HepG2 (cell line): ENCODE results near the gene STK32B. TPM values are rescaled to one million over a fixed set of nuclear protein-coding genes. Genes with fewer than 3 reads are reported as not detected.

Experiments used
- ATAC-seq: fragments of 200-7000 bp; cut with Tn5 transposase; 3 replicates; pipeline ENCODE4 v1.9.1; 2020; ENCODE audit warnings: mild to moderate bottlenecking, moderate library complexity
- BruUV-seq: library from RNA; stranded (reverse); fragments of 400-500 nt; replicated peaks from 2 replicates; lab custom pipeline; 2021; lab: Mats Ljungman, UMichigan
- CTCF ChIA-PET: fragments of 300-600 bp; formaldehyde crosslinking; extraction: SDS; loops from one replicate; lab custom pipeline; 2021; ENCODE audit warnings: low total read pairs, inconsistent platforms, low intra/inter-chr PET ratio; lab: Yijun Ruan, JAX
- POLR2A ChIA-PET: fragments of 350-600 bp; sonication (Branson Sonifier 250); formaldehyde crosslinking; loops from one replicate; lab custom pipeline; 2020; ENCODE audit warnings: antibody characterized with exemption, inconsistent platforms; lab: Yijun Ruan, JAX
- DNase-seq: peaks from one replicate; pipeline ENCODE4 v3.0.0-alpha.2; 2015; ENCODE audit warnings: low spot score
- FAIRE-seq: peaks from 3 replicates; lab custom pipeline; 2011; peaks lifted over from hg19 to GRCh38; lab: Jason Lieb, UNC
- H2AFZ ChIP-seq: one replicate; pipeline ENCODE4 v1.6.1; 2011; ENCODE audit warnings: low read length, inconsistent platforms
- H3K27ac ChIP-seq: fragments of 300-600 bp; 3 replicates; pipeline ENCODE4 v1.8.0; 2011; ENCODE audit warnings: mixed run types, mild to moderate bottlenecking, mixed read lengths, low read length, inconsistent platforms; ENCODE audit not compliant: insufficient read depth; ENCODE audit errors: extremely low read length
- H3K27me3 ChIP-seq, 2 experiments: fragments of 200-600 bp in 1 of 2; 2 replicates in 1 of 2; 3 replicates in 1 of 2; pipeline versions ENCODE4 v1.6.0 to v1.8.0; 2011; ENCODE audit warnings: low read length in 2 of 2, mild to moderate bottlenecking in 2 of 2, moderate library complexity in 2 of 2, inconsistent platforms in 1 of 2; ENCODE audit not compliant: insufficient read depth in 2 of 2, control insufficient read depth in 1 of 2
- H3K36me3 ChIP-seq, 2 experiments: fragments of 200-600 bp in 1 of 2; replicated peaks in 1 of 2; 2 replicates in 1 of 2; 3 replicates in 1 of 2; pipeline versions ENCODE4 v1.5.1 to v1.8.0; 2011; ENCODE audit warnings: low read length in 2 of 2, inconsistent platforms in 1 of 2; ENCODE audit not compliant: insufficient read depth in 2 of 2, control insufficient read depth in 1 of 2
- H3K4me1 ChIP-seq: 2 replicates; pipeline ENCODE4 v1.5.1; 2012; ENCODE audit warnings: low read length, inconsistent platforms; ENCODE audit not compliant: insufficient read depth
- H3K4me2 ChIP-seq: 2 replicates; pipeline ENCODE4 v1.6.0; 2011; ENCODE audit warnings: low read depth, low read length, inconsistent platforms
- H3K4me3 ChIP-seq, 3 experiments: fragments of 200-600 bp in 1 of 3; sonication (generic), shearing (Covaris generic) in 1 of 3; replicated peaks in 1 of 3; 2 replicates each; pipeline ENCODE4 v1.5.1; 2011 to 2016; ENCODE audit warnings: low read length in 3 of 3, inconsistent platforms in 2 of 3, low read depth in 2 of 3, mild to moderate bottlenecking in 2 of 3, control low read depth in 1 of 3, mixed read lengths in 1 of 3; ENCODE audit not compliant: insufficient read depth in 1 of 3
- H3K79me2 ChIP-seq: one replicate; pipeline ENCODE4 v1.6.1; 2011; ENCODE audit warnings: low read length, inconsistent platforms; ENCODE audit not compliant: insufficient read depth
- H3K9ac ChIP-seq: 2 replicates; pipeline ENCODE4 v1.6.0; 2011; ENCODE audit warnings: mild to moderate bottlenecking, low read depth, low read length, inconsistent platforms; ENCODE audit not compliant: insufficient read depth
- H3K9me3 ChIP-seq: 2 replicates; pipeline ENCODE4 v1.5.1; 2012; ENCODE audit warnings: mild to moderate bottlenecking, low read length
- H4K20me1 ChIP-seq: 2 replicates; pipeline ENCODE4 v1.6.0; 2011; ENCODE audit warnings: inconsistent platforms, mild to moderate bottlenecking, low read length, moderate library complexity; ENCODE audit not compliant: insufficient read depth
- ZNF777 ChIP-seq: sonication (generic); formaldehyde crosslinking; IDR thresholded peaks from 2 replicates; pipeline ENCODE4 v1.4.0; 2020; ENCODE audit warnings: missing genetic modification reagents
- WGBS: methylation state at CpG from one replicate; pipeline ENCODE4 v1.1.6; 2017; ENCODE audit warnings: low lambda C conversion rate; 5-methylcytosine and 5-hydroxymethylcytosine counted together
- in situ Hi-C: cut with HindIII; loops from 2 replicates; pipeline ENCODE4 v1.10.0; 2017; ENCODE audit warnings: low pct_unique_long_range_greater_than_20kb; ENCODE audit not compliant: extremely low pct_ligation_motif_present
- intact Hi-C: fragments of 100-400 bp; cut with micrococcal nuclease; formaldehyde crosslinking; loops from one replicate; pipeline ENCODE4 v1.10.0; 2022; ENCODE audit not compliant: unreplicated experiment
- polyA plus RNA-seq, 8 experiments: library from polyadenylated mRNA; depleted of rRNA in 3 of 8; stranded (reverse) in 7 of 8; unstranded in 1 of 8; fragments of >200 nt; fragmentation: Illumina TruSeq in 4 of 8; extraction: Trizol in 4 of 8; gene quantifications; 2 replicates each; pipeline versions ENCODE4 v1.2.1 to v1.2.3, GENCODE V29; 2011 to 2016; ENCODE audit warnings: low read depth in 4 of 8, missing spikeins in 1 of 8, mixed read lengths in 1 of 8; ENCODE audit not compliant: insufficient read depth in 1 of 8
- total RNA-seq, 5 experiments: library from RNA; depleted of rRNA; stranded (reverse); fragments of >200 nt; fragmentation: Illumina TruSeq; extraction: Trizol; gene quantifications; 2 replicates each; pipeline ENCODE4 v1.2.3, GENCODE V29; 2016; ENCODE audit warnings: low read depth in 1 of 5
- TF ChIP-seq, protein P1 (sequence below): sonication (generic); formaldehyde crosslinking; IDR thresholded peaks from 2 replicates; pipeline ENCODE4 v1.4.0; 2020; ENCODE audit warnings: missing genetic modification reagents
- TF ChIP-seq, protein P2 (sequence below): IDR thresholded peaks from 2 replicates; pipeline ENCODE4 v1.6.1; 2016; ENCODE audit warnings: mild to moderate bottlenecking, missing biosample characterization, missing genetic modification reagents

STK32B gene
- total and polyA plus RNA-seq, 2 of the 13 experiments (the other 11 are each of a cell fraction or from before 2014, with no cell fraction given) = not detected

DNA sequence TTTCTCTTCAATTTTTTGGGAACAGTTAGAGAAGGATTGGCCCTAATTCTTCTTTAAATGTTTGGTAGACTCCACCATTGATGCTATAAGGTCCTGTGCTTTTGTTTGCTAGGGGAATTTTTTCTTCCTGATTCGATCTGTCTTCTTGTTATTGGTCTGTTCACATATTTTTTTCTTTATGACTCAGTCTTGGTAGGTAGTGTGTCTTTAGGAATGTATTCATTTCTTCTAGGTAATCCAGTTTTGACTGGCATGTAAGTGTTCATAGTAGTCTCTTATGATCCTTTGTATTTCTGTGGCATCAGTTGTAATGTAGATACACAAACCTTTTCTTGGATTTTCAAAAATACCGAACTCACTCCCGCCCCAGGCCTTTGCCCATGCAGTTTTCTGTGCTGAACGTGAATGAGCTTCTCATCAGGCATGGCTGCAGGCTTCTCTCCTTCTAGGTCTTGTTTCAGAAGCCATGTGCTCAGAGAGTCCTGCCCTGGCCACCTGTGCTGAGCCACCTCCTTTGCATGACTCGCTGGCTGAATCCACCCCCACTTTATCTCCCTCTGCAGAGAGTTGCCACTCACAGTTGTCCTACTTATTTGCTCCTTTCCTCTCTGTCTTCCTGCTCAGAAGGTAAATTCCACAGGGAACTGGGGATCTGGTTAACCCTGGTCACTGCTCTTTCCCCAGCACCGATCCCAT is 67.0 kb downstream of the STK32B start:
- H3K4me3 ChIP-seq = no peak overlapping the region
- no peak overlapping the region for H3K27ac ChIP-seq
- no peaks in the 10 kb centered on the region for H3K9me3 ChIP-seq
- FAIRE-seq (no peak), DNase-seq (no peak), ATAC-seq (no peak)
- H3K4me2 ChIP-seq = no peak overlapping the region
- intact Hi-C loops (no loop called here), in situ Hi-C loops (no loop called here)
- H2AFZ ChIP-seq = no peak overlapping the region
- BruUV-seq = no TSS peak
- H3K27me3 ChIP-seq = peaks cover 0 to 3% of the 10 kb centered on the region in 2 experiments; a peak in 1 of 5 replicates
- WGBS = 12% methylated on average over 6 of the region's 6 CpGs
- no peaks in the 10 kb centered on the region for H3K36me3 ChIP-seq
- POLR2A ChIA-PET = no interaction called here
- TF ChIP-seq, protein P1, sequence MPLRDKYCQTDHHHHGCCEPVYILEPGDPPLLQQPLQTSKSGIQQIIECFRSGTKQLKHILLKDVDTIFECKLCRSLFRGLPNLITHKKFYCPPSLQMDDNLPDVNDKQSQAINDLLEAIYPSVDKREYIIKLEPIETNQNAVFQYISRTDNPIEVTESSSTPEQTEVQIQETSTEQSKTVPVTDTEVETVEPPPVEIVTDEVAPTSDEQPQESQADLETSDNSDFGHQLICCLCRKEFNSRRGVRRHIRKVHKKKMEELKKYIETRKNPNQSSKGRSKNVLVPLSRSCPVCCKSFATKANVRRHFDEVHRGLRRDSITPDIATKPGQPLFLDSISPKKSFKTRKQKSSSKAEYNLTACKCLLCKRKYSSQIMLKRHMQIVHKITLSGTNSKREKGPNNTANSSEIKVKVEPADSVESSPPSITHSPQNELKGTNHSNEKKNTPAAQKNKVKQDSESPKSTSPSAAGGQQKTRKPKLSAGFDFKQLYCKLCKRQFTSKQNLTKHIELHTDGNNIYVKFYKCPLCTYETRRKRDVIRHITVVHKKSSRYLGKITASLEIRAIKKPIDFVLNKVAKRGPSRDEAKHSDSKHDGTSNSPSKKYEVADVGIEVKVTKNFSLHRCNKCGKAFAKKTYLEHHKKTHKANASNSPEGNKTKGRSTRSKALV (CRISPR knock-in tag) = no peak
- no peaks in the 10 kb centered on the region for H4K20me1 ChIP-seq
- H3K9ac ChIP-seq = no peak overlapping the region
- H3K4me1 ChIP-seq = no peaks in the 10 kb centered on the region
- no peaks in the 10 kb centered on the region for H3K79me2 ChIP-seq
- CTCF ChIA-PET = no interaction called here

DNA sequence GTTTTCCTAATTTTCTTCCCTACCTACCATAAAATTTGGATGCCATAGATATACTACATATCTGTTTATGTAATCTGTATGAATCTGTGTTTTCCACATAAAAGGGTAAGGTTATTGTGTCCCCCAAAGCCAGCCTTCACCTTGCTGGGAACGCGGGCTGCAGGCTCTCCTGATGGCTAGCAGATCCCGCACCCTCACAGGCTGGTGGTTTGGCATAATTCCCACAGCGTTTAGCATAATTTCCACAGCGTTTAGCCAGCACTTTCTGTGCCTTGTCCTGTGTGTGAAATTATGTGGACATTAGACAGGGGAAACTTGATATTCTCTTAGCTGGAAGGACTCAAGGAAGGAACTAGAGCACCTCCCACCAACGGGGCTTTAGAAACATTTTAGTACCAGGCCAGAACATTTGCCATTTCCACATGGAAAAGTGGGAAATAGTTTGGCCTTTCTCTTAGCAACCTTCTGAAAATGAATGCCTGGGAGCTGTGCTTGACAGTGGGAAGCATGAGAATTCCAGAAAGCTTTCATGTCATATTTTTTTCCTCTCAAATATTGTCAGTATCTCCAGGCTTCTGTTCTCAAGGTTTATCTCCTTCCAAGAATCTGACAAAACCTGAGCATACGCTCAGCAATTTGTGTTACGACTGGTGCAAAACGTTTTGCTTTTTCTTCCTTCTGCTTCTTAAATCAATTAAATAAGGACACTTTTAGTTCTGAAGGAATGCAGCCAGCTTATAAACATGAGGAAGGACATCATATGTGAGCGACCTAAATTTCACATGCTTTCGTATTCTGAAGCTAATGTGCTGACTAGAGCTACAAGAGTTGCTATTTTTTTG is 67.9 kb downstream of the STK32B start:
- H3K27me3 ChIP-seq = peaks cover 0 to 3% of the 10 kb centered on the region in 2 experiments; a peak in 2 of 5 replicates
- H3K4me3 ChIP-seq = no peak overlapping the region
- no peak overlapping the region for H2AFZ ChIP-seq
- BruUV-seq = no TSS peak
- H3K79me2 ChIP-seq = no peaks in the 10 kb centered on the region
- H3K4me2 ChIP-seq = no peak overlapping the region
- no peak for TF ChIP-seq ZNF777 (CRISPR knock-in tag)
- TF ChIP-seq, protein P2, sequence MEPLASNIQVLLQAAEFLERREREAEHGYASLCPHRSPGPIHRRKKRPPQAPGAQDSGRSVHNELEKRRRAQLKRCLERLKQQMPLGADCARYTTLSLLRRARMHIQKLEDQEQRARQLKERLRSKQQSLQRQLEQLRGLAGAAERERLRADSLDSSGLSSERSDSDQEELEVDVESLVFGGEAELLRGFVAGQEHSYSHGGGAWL (CRISPR knock-in tag) = no peak
- TF ChIP-seq, all 625 proteins: peak for 0
- no peak for DNase-seq
- H3K9me3 ChIP-seq = no peaks in the 10 kb centered on the region
- CTCF ChIA-PET = no interaction called here
- POLR2A ChIA-PET = no interaction called here
- no peaks in the 10 kb centered on the region for H3K4me1 ChIP-seq
- WGBS = 17% methylated on average over 11 of the region's 11 CpGs
- no peaks in the 10 kb centered on the region for H3K36me3 ChIP-seq
- H3K27ac ChIP-seq = no peak overlapping the region
- intact Hi-C loops = no loop called here
- no peak for FAIRE-seq
- in situ Hi-C loops = no loop called here
- no peak for ATAC-seq
- no peak overlapping the region for H3K9ac ChIP-seq
- H4K20me1 ChIP-seq = no peaks in the 10 kb centered on the region
